ENCODE results near the gene CGN.

CGN gene

GRCh38 chr1:151529211-151529702, 18.1 kb downstream of the CGN start:
- Mint-ChIP-seq H3K4me1 (no peaks in the 10 kb centered on the region), H3K9me3 (no peaks in the 10 kb centered on the region), H3K4me3 (no peak overlapping the region), H3K27ac (peak overlapping the region in 1 of 2 donors; percentile 86), H3K27me3 (no peaks in the 10 kb centered on the region)
- ATAC-seq: no peak
- no peak for DNase-seq

GRCh38 chr1:151529781-151530180, 18.6 kb downstream of the CGN start:
- Mint-ChIP-seq H3K4me1 (no peaks in the 10 kb centered on the region), H3K27me3 (no peaks in the 10 kb centered on the region), H3K27ac (peak overlapping the region in 1 of 2 donors; percentile 86), H3K9me3 (no peaks in the 10 kb centered on the region), H3K4me3 (no peak overlapping the region)
- ATAC-seq (no peak), DNase-seq (no peak)

- no peak overlapping the region for H3K4me3 Mint-ChIP-seq
- peak overlapping the region in 1 of 2 donors; percentile 31 for H3K27ac Mint-ChIP-seq
- no peaks in the 10 kb centered on the region for H3K9me3 Mint-ChIP-seq
- H3K4me1 Mint-ChIP-seq: no peaks in the 10 kb centered on the region
- H3K27me3 Mint-ChIP-seq: no peaks in the 10 kb centered on the region
- ATAC-seq: no peak
- no peak for DNase-seq
Observed at GRCh38 chr1:151530461-151530860, 19.3 kb downstream of the CGN start.

GRCh38 chr1:151533870-151534269, 22.7 kb downstream of the CGN start:
- H3K9me3 Mint-ChIP-seq: no peaks in the 10 kb centered on the region
- no peak overlapping the region for H3K4me3 Mint-ChIP-seq
- H3K27ac Mint-ChIP-seq: peak overlapping the region in 1 of 2 donors; percentile 43

GRCh38 chr1:151534662-151535278, 23.6 kb downstream of the CGN start:
- Mint-ChIP-seq H3K27me3 (no peaks in the 10 kb centered on the region), H3K9me3 (no peaks in the 10 kb centered on the region), H3K4me1 (peaks cover 5% of the 10 kb centered on the region), H3K4me3 (no peak overlapping the region), H3K27ac (peak overlapping the region in 1 of 2 donors; percentile 5)
- ATAC-seq: peak; percentile 90
- peak; percentile 74 to 75 for DNase-seq

More at GRCh38 chr1:151533870-151534269, 22.7 kb downstream of the CGN start:
- no peak for DNase-seq
- Mint-ChIP-seq H3K27me3 (no peaks in the 10 kb centered on the region), H3K4me1 (no peaks in the 10 kb centered on the region)
- no peak for ATAC-seq

GRCh38 chr1:151535326-151536271, 24.4 kb downstream of the CGN start:
- ATAC-seq: no peak
- Mint-ChIP-seq H3K27ac (no peak overlapping the region), H3K4me1 (peaks cover 9% of the 10 kb centered on the region), H3K4me3 (no peak overlapping the region), H3K9me3 (no peaks in the 10 kb centered on the region), H3K27me3 (peaks cover under 1% of the 10 kb centered on the region)
- no peak for DNase-seq

GRCh38 chr1:151536499-151536898, 25.3 kb downstream of the CGN start:
- ATAC-seq (no peak), DNase-seq (no peak)
- Mint-ChIP-seq H3K4me3 (no peak overlapping the region), H3K4me1 (peaks cover 18% of the 10 kb centered on the region), H3K9me3 (no peaks in the 10 kb centered on the region), H3K27me3 (peaks cover 10% of the 10 kb centered on the region), H3K27ac (no peak overlapping the region)

GRCh38 chr1:151537112-151537511, 25.9 kb downstream of the CGN start:
- H3K4me1 Mint-ChIP-seq: peaks cover 21% of the 10 kb centered on the region
- peaks cover 16% of the 10 kb centered on the region for H3K27me3 Mint-ChIP-seq
- no peaks in the 10 kb centered on the region for H3K9me3 Mint-ChIP-seq
- H3K27ac Mint-ChIP-seq: no peak overlapping the region
- DNase-seq: no peak
- ATAC-seq: no peak
- H3K4me3 Mint-ChIP-seq: no peak overlapping the region

- peak; percentile 5 to 26 for DNase-seq
- H3K4me3 Mint-ChIP-seq: peak overlapping the region; percentile 95
- peaks cover 21% of the 10 kb centered on the region for H3K4me1 Mint-ChIP-seq
- no peak overlapping the region for H3K27ac Mint-ChIP-seq
- H3K9me3 Mint-ChIP-seq: no peaks in the 10 kb centered on the region
- H3K27me3 Mint-ChIP-seq: peaks cover 25% of the 10 kb centered on the region
- peak; percentile 23 for ATAC-seq
Observed at GRCh38 chr1:151539321-151540020, 28.3 kb downstream of the CGN start.

GRCh38 chr1:151540021-151540981, 29.1 kb downstream of the CGN start, which contains the start of gene TUFT1:
Gene TUFT1, plus strand, starts transcription at chr1:151540309. Its CDS starts 58 bp downstream, at chr1:151540367.
- Mint-ChIP-seq H3K9me3 (no peaks in the 10 kb centered on the region), H3K27me3 (peaks cover 25% of the 10 kb centered on the region), H3K4me1 (peaks cover 21% of the 10 kb centered on the region), H3K4me3 (peak within 1 kb of the TSS; percentile 95), H3K27ac (peak within 1 kb of the TSS; percentile 68 to 74)
- DNase-seq (peak; percentile 93 to 96), ATAC-seq (peak; percentile 99)

GRCh38 chr1:151540982-151541377, 29.8 kb downstream of the CGN start:
- DNase-seq (peak in 1 of 2 donors; percentile 10), ATAC-seq (no peak)
- peaks cover 21% of the 10 kb centered on the region for H3K4me1 Mint-ChIP-seq
- peaks cover 25% of the 10 kb centered on the region for H3K27me3 Mint-ChIP-seq
- peak overlapping the region; percentile 95 for H3K4me3 Mint-ChIP-seq
- peak overlapping the region in 1 of 2 donors; percentile 74 for H3K27ac Mint-ChIP-seq
- H3K9me3 Mint-ChIP-seq: no peaks in the 10 kb centered on the region

GRCh38 chr1:151541752-151542151, 30.6 kb downstream of the CGN start:
- DNase-seq: no peak
- Mint-ChIP-seq H3K27me3 (peaks cover 25% of the 10 kb centered on the region), H3K4me1 (peaks cover 21% of the 10 kb centered on the region), H3K4me3 (peak overlapping the region in 1 of 2 donors; percentile 95), H3K27ac (no peak overlapping the region), H3K9me3 (no peaks in the 10 kb centered on the region)
- ATAC-seq: no peak

- H3K4me3 Mint-ChIP-seq: no peak overlapping the region
- peak overlapping the region in 1 of 2 donors; percentile 42 for H3K27ac Mint-ChIP-seq
Observed at GRCh38 chr1:151542710-151543129, 31.5 kb downstream of the CGN start.

GRCh38 chr1:151545542-151545941, 34.4 kb downstream of the CGN start:
- no peak overlapping the region for H3K4me3 Mint-ChIP-seq
- H3K27me3 Mint-ChIP-seq: peaks cover 25% of the 10 kb centered on the region
- no peaks in the 10 kb centered on the region for H3K9me3 Mint-ChIP-seq
- no peak for ATAC-seq
- H3K4me1 Mint-ChIP-seq: peaks cover 18% of the 10 kb centered on the region
- no peak overlapping the region for H3K27ac Mint-ChIP-seq
- DNase-seq: no peak

More at GRCh38 chr1:151542710-151543129, 31.5 kb downstream of the CGN start:
- Mint-ChIP-seq H3K4me1 (peaks cover 27% of the 10 kb centered on the region), H3K9me3 (no peaks in the 10 kb centered on the region), H3K27me3 (peaks cover 25% of the 10 kb centered on the region)
- ATAC-seq (no peak), DNase-seq (no peak)
